Sigmoid colon (tissue), 7 donors: ENCODE measurements around the gene HDAC4. TPM values are rescaled to one million over a fixed set of nuclear protein-coding genes. Genes with fewer than 3 reads are reported as not detected.

Source experiments
- DNase-seq: peaks from one replicate; pipeline ENCODE4 v3.0.0-alpha.2; 2019
- H3K27ac ChIP-seq, 4 donors: fragments of 200-600 bp; sonication (generic); one replicate each; pipeline ENCODE4 v1.5.1; 2016 to 2019; ENCODE audit warnings: mild to moderate bottlenecking in 1 of 4
- H3K27me3 ChIP-seq, 3 donors: fragments of 200-600 bp; sonication (generic); one replicate each; pipeline ENCODE4 v1.5.1; 2019; ENCODE audit warnings: mild to moderate bottlenecking in 1 of 3
- H3K36me3 ChIP-seq, 4 donors: fragments of 200-600 bp; sonication (generic); one replicate each; pipeline ENCODE4 v1.5.1; 2016 to 2019
- H3K4me1 ChIP-seq, 4 donors: fragments of 200-600 bp; sonication (generic); one replicate each; pipeline ENCODE4 v1.5.1; 2017 to 2019
- H3K4me3 ChIP-seq, 4 donors: fragments of 200-600 bp; sonication (generic); one replicate each; pipeline ENCODE4 v1.5.1; 2017 to 2019; ENCODE audit warnings: mild to moderate bottlenecking in 2 of 4, moderate library complexity in 1 of 4
- H3K9me3 ChIP-seq, 4 donors: fragments of 200-600 bp in 3 of 4; sonication (generic) in 3 of 4; one replicate each; pipeline versions ENCODE4 v1.5.1 to v1.6.1; 2013 to 2019
- EP300 ChIP-seq, 4 donors: sonication (generic); formaldehyde crosslinking; IDR thresholded peaks; one replicate each; pipeline ENCODE4 v1.6.1; 2017; ENCODE audit warnings: antibody characterized with exemption in 4 of 4
- POLR2A ChIP-seq, 2 donors: fragments of 450-650 bp; IDR thresholded peaks; one replicate each; pipeline ENCODE4 v1.6.1; 2016; ENCODE audit warnings: antibody characterized with exemption in 2 of 2, mild to moderate bottlenecking in 2 of 2, moderate library complexity in 2 of 2
- POLR2AphosphoS5 ChIP-seq, 4 donors: sonication (generic); formaldehyde crosslinking; IDR thresholded peaks; one replicate each; pipeline ENCODE4 v1.6.1; 2017; ENCODE audit warnings: antibody characterized with exemption in 4 of 4
- WGBS, 2 donors: extraction: QIAGEN DNeasy Blood & Tissue Kit; methylation state at CpG; one replicate each; pipeline ENCODE4 v1.1.7; 2013; 5-methylcytosine and 5-hydroxymethylcytosine counted together
- intact Hi-C: fragments of 100-400 bp; cut with DNase I; formaldehyde crosslinking; loops from one replicate; pipeline ENCODE4 v1.15.1; 2023
- polyA plus RNA-seq, 3 donors: library from polyadenylated mRNA; stranded (reverse); fragments of 200-250 nt; gene quantifications; one replicate each; pipeline ENCODE4 v1.2.3, GENCODE V29; 2013
- total RNA-seq, 4 donors: library from RNA; depleted of rRNA; stranded (reverse); fragments of >200 nt; gene quantifications; one replicate each; pipeline ENCODE4 v1.1.0, GENCODE V29; 2016
- TF ChIP-seq, protein P1 (sequence below), 4 experiments: fragments of 450-650 bp in 3 of 4; fragments of 200-600 bp in 1 of 4; IDR thresholded peaks; one replicate each; pipeline ENCODE4 v1.5.1; 2016 to 2019; ENCODE audit warnings: antibody characterized with exemption in 4 of 4, mild to moderate bottlenecking in 3 of 4, moderate library complexity in 2 of 4
- donor health status: healthy with polysubstance abuse.
- donor health status: Bipolar disorder and iron deficiency.
- donor health status: healthy.

Gene HDAC4
- total and polyA plus RNA-seq, 7 donors: 1.8 to 196 (median 77.0) TPM

DNA sequence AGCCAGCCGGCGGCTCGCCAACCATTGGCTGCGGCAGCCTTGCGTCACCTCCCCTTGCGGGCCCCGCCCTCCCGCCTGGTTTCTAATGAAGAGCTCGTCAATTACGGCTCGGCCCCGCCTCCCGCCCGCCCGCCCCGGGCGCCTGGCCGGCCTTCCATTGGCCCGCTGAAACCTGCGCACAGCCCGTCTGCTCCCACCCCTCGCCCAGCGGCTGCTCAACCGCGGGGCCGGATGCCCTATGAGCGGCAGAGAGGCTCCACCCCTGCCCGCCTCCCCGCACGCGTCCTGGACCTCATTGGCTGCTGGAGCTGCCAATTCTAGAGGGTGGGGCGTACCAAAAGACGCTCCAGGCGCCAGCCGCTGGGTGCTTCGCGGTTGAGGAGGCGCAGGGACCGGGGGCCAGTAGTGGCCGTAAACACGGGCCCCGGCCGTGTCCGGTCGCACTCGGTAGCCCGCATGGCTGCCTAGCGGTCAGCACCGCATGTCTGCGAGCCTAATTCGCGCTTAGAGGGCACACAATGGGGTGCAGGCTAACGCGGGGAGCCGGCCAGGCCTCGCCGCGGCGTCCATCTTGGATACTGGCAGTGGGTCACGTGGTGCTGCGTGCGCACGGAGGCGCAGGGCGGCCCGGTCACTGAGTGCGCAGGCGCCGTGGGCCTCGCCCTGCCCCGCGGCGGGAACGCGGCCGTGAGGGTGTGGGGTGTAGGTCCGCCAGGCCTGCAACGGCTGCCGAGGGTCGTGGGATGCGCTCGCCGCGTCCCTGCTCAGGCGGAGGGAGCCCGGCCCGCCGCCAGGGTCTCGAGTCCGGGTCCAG is 454 bp upstream of the HDAC4 start:
- 0% methylated on average over 90 of the region's 90 CpGs for WGBS, 2 donors
- H3K4me3 ChIP-seq: peak overlapping the region; percentile 56 to 80 (median 68)
- H3K4me1 ChIP-seq: peaks cover 4 to 40% (median 36%) of the 10 kb centered on the region in 4 donors
- intact Hi-C loops: loop anchor here (1.0 to 10.0 kb wide), 6 partner anchors 72 to 594 kb away; no protein-coding TSS in a partner anchor
- H3K27me3 ChIP-seq: no peaks in the 10 kb centered on the region
- DNase-seq: peak; percentile 100
- TF ChIP-seq, protein P1, sequence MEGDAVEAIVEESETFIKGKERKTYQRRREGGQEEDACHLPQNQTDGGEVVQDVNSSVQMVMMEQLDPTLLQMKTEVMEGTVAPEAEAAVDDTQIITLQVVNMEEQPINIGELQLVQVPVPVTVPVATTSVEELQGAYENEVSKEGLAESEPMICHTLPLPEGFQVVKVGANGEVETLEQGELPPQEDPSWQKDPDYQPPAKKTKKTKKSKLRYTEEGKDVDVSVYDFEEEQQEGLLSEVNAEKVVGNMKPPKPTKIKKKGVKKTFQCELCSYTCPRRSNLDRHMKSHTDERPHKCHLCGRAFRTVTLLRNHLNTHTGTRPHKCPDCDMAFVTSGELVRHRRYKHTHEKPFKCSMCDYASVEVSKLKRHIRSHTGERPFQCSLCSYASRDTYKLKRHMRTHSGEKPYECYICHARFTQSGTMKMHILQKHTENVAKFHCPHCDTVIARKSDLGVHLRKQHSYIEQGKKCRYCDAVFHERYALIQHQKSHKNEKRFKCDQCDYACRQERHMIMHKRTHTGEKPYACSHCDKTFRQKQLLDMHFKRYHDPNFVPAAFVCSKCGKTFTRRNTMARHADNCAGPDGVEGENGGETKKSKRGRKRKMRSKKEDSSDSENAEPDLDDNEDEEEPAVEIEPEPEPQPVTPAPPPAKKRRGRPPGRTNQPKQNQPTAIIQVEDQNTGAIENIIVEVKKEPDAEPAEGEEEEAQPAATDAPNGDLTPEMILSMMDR (IDR thresholded peaks at IDR 0.05): no peak
- peak in 2 of 4 donors; percentile 48 to 65 for TF ChIP-seq EP300 (IDR thresholded peaks at IDR 0.05)
- TF ChIP-seq POLR2AphosphoS5 (IDR thresholded peaks at IDR 0.05): peak; percentile 94 to 100 (median 98)
- peak; percentile 90 to 93 for TF ChIP-seq POLR2A (IDR thresholded peaks at IDR 0.05)
- H3K9me3 ChIP-seq: no peaks in the 10 kb centered on the region
- no peaks in the 10 kb centered on the region for H3K36me3 ChIP-seq
- H3K27ac ChIP-seq: peak overlapping the region; percentile 97 to 100 (median 98)

DNA sequence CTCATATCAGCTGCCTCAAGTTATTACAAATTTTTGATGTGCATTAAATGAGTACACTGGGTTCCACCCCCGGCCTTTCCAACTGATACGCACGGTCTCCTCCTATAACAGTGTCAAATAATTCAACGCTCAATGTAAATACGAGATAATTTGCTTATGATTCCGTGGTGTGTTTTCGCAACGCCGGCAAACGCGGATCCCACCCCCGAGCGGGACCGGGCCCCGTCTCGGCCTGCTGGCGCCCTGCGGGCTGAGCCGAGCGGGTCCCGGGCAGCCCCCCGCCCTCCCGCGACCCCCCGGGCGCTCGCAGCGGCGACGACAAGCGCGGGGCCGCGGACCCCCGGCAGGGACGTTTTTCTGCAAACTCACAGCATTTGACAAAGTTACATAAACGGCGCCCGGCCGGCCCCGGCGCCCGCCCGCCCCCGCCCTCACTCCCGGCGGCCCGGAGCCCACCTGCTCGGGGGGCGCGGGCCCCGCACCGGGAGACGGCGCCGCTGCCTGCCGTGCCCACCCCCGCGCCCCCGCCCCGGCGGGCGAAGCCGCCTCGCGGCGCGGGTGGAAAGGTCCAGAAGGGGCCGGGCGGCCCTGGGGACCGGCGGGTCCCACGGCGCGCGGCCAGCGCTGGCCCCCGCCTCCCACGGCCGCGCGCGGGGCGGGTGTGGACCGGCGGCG is 762 bp downstream of the HDAC4 start:
- peak; percentile 72 for DNase-seq
- intact Hi-C loops: loop anchor here (2.0 to 10.0 kb wide), 7 partner anchors 93 to 595 kb away; no protein-coding TSS in a partner anchor
- H3K4me1 ChIP-seq: peaks cover 4 to 52% (median 48%) of the 10 kb centered on the region in 4 donors
- H3K27me3 ChIP-seq: no peaks in the 10 kb centered on the region
- H3K36me3 ChIP-seq: no peaks in the 10 kb centered on the region
- 1% methylated on average over 87 of the region's 87 CpGs for WGBS, 2 donors
- peak overlapping the region; percentile 47 to 95 (median 87) for H3K27ac ChIP-seq
- no peaks in the 10 kb centered on the region for H3K9me3 ChIP-seq
- peak overlapping the region; percentile 36 to 76 (median 60) for H3K4me3 ChIP-seq
- TF ChIP-seq EP300 (IDR thresholded peaks at IDR 0.05): peak in 2 of 4 donors; percentile 28 to 48
- TF ChIP-seq, protein P1 (IDR thresholded peaks at IDR 0.05): no peak
- TF ChIP-seq POLR2AphosphoS5 (IDR thresholded peaks at IDR 0.05): peak; percentile 19 to 26 (median 24)
- TF ChIP-seq POLR2A (IDR thresholded peaks at IDR 0.05): no peak

- H3K9me3 ChIP-seq: no peaks in the 10 kb centered on the region
- no peaks in the 10 kb centered on the region for H3K27me3 ChIP-seq
- H3K36me3 ChIP-seq: no peaks in the 10 kb centered on the region
- intact Hi-C loops: loop anchor here (5.0 kb wide), 2 partner anchors 92 to 177 kb away; no protein-coding TSS in a partner anchor
- DNase-seq: peak; percentile 78
- TF ChIP-seq POLR2AphosphoS5 (IDR thresholded peaks at IDR 0.05) (peak in 1 of 4 donors; percentile 23), POLR2A (IDR thresholded peaks at IDR 0.05) (no peak), EP300 (IDR thresholded peaks at IDR 0.05) (no peak)
- TF ChIP-seq, protein P1 (IDR thresholded peaks at IDR 0.05): no peak
- H3K4me3 ChIP-seq: peak overlapping the region; percentile 36 to 76 (median 60)
- H3K27ac ChIP-seq: peak overlapping the region; percentile 47 to 95 (median 87)
- H3K4me1 ChIP-seq: peaks cover 4 to 58% (median 54%) of the 10 kb centered on the region in 4 donors
- WGBS, 2 donors: 0 to 7% methylated on average over 8 of the region's 8 CpGs
Measured at GRCh38 chr2:239399433-239399920, 1.3 kb downstream of the HDAC4 start.

GRCh38 chr2:239398521-239398921 is 2.3 kb downstream of the HDAC4 start:
- intact Hi-C loops: loop anchor here (5.0 kb wide), 2 partner anchors 91 to 176 kb away; no protein-coding TSS in a partner anchor
- DNase-seq: peak; percentile 65
- Histone ChIP-seq H3K9me3 (no peaks in the 10 kb centered on the region), H3K4me1 (peaks cover 4 to 67% (median 64%) of the 10 kb centered on the region in 4 donors), H3K36me3 (no peaks in the 10 kb centered on the region), H3K4me3 (peak overlapping the region; percentile 36 to 76 (median 60)), H3K27ac (peak overlapping the region in 3 of 4 donors; percentile 87 to 95 (median 87)), H3K27me3 (no peaks in the 10 kb centered on the region)
- TF ChIP-seq EP300 (IDR thresholded peaks at IDR 0.05): no peak
- no peak for TF ChIP-seq POLR2A (IDR thresholded peaks at IDR 0.05)
- no peak for TF ChIP-seq POLR2AphosphoS5 (IDR thresholded peaks at IDR 0.05)
- TF ChIP-seq, protein P1 (IDR thresholded peaks at IDR 0.05): no peak
- 85 to 86% methylated on average over 10 of the region's 10 CpGs for WGBS, 2 donors
